DMS 273 (cell line): ENCODE data around the gene CFI.

ENCODE experiments used
- DNase-seq: peaks from one replicate; lab custom pipeline; 2025; ENCODE audit not compliant: unreplicated experiment; lab: John Stamatoyannopoulos, UW

CFI gene

GRCh38 chr4:109698656-109699055 lies 103.1 kb downstream of the CFI start:
- DNase-seq, result no peak

- no peak for DNase-seq
Observed at GRCh38 chr4:109691411-109691920, 110.3 kb downstream of the CFI start.
